ENCODE measurements around the gene KCNH1. TPM values are rescaled to one million over a fixed set of nuclear protein-coding genes. Genes with fewer than 3 reads are reported as not detected.

The KCNH1 gene
- total and polyA plus RNA-seq, 2 experiments from 2014 or later, result 0.28 TPM; not detected in 1

DNA sequence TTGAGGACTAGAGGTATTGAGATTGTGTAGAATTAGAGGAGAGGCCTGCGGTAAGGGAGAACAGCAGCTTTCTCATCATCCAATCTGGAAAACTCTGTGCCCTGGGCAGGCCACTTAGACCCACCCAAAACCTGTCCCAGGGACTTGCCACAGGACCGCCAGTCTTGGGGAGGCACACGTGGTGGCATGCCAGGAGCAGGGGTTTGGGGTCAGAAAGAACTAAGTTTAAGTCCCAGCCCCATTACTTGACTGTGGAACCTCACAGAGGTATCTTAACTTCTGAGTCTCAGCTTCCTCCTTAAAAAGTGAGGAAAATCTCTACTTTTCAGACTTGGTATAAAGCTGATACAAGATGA lies 448.7 kb downstream of the KCNH1 start (continued):
- TF ChIP-seq, protein P1, sequence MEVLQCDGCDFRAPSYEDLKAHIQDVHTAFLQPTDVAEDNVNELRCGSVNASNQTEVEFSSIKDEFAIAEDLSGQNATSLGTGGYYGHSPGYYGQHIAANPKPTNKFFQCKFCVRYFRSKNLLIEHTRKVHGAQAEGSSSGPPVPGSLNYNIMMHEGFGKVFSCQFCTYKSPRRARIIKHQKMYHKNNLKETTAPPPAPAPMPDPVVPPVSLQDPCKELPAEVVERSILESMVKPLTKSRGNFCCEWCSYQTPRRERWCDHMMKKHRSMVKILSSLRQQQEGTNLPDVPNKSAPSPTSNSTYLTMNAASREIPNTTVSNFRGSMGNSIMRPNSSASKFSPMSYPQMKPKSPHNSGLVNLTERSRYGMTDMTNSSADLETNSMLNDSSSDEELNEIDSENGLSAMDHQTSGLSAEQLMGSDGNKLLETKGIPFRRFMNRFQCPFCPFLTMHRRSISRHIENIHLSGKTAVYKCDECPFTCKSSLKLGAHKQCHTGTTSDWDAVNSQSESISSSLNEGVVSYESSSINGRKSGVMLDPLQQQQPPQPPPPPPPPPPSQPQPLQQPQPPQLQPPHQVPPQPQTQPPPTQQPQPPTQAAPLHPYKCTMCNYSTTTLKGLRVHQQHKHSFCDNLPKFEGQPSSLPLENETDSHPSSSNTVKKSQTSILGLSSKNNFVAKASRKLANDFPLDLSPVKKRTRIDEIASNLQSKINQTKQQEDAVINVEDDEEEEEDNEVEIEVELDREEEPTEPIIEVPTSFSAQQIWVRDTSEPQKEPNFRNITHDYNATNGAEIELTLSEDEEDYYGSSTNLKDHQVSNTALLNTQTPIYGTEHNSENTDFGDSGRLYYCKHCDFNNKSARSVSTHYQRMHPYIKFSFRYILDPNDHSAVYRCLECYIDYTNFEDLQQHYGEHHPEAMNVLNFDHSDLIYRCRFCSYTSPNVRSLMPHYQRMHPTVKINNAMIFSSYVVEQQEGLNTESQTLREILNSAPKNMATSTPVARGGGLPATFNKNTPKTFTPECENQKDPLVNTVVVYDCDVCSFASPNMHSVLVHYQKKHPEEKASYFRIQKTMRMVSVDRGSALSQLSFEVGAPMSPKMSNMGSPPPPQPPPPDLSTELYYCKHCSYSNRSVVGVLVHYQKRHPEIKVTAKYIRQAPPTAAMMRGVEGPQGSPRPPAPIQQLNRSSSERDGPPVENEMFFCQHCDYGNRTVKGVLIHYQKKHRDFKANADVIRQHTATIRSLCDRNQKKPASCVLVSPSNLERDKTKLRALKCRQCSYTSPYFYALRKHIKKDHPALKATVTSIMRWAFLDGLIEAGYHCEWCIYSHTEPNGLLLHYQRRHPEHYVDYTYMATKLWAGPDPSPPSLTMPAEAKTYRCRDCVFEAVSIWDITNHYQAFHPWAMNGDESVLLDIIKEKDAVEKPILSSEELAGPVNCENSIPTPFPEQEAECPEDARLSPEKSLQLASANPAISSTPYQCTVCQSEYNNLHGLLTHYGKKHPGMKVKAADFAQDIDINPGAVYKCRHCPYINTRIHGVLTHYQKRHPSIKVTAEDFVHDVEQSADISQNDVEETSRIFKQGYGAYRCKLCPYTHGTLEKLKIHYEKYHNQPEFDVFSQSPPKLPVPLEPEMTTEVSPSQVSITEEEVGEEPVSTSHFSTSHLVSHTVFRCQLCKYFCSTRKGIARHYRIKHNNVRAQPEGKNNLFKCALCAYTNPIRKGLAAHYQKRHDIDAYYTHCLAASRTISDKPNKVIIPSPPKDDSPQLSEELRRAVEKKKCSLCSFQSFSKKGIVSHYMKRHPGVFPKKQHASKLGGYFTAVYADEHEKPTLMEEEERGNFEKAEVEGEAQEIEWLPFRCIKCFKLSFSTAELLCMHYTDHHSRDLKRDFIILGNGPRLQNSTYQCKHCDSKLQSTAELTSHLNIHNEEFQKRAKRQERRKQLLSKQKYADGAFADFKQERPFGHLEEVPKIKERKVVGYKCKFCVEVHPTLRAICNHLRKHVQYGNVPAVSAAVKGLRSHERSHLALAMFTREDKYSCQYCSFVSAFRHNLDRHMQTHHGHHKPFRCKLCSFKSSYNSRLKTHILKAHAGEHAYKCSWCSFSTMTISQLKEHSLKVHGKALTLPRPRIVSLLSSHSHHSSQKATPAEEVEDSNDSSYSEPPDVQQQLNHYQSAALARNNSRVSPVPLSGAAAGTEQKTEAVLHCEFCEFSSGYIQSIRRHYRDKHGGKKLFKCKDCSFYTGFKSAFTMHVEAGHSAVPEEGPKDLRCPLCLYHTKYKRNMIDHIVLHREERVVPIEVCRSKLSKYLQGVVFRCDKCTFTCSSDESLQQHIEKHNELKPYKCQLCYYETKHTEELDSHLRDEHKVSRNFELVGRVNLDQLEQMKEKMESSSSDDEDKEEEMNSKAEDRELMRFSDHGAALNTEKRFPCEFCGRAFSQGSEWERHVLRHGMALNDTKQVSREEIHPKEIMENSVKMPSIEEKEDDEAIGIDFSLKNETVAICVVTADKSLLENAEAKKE (CRISPR knock-in tag; IDR thresholded peaks at IDR 0.05), result no peak
- no peak for TF ChIP-seq JUNB (IDR thresholded peaks at IDR 0.05; ENCODE audit: unreplicated experiment)
- TF ChIP-seq, protein P2, sequence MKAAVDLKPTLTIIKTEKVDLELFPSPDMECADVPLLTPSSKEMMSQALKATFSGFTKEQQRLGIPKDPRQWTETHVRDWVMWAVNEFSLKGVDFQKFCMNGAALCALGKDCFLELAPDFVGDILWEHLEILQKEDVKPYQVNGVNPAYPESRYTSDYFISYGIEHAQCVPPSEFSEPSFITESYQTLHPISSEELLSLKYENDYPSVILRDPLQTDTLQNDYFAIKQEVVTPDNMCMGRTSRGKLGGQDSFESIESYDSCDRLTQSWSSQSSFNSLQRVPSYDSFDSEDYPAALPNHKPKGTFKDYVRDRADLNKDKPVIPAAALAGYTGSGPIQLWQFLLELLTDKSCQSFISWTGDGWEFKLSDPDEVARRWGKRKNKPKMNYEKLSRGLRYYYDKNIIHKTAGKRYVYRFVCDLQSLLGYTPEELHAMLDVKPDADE (IDR thresholded peaks at IDR 0.05), result no peak

DNA sequence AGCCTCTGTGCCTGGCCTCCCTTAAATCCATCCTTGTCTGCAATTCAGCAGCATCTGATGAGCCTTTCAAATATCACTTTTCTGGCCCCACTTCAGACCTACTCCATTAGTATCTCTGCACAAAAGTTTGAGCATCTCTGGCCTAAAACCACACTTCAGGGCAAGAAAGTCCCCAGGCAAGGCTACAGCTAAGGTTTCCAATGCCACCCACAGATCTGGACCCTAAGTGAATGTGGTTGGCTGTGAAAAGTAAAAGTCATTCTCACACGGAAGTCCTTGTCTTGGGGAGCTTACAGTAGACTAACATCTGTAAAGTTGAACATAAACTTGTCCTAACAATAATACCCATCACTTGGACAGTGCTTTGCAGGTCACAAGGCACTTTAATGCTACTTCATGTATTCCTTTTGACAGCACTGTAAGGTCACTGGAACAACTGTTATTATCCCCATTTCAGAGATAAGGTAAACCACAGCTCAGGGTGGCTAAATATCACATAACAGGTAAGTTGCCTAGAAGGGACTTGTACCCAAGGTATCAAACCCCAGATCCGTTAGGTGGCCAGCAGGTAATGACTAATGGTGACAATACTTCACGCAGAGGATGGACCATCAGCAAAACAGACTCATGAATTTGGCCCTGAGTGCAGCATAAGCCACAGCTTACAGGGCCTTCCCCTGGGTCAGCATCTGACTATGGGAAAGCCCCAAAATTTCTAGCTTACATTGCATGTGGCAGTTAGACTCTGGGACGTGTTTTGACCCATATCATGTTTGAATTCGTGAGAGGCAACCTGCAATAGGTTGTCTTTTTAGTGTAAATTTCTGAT lies 449.3 kb downstream of the KCNH1 start:
- Mint-ChIP-seq H3K9me3 (no peaks in the 10 kb centered on the region; the same call in 2 of the 3 replicates), H3K4me1 (no peaks in the 10 kb centered on the region), H3K4me3 (no peak overlapping the region), H3K36me3 (ENCODE audit: low read depth) (no peaks in the 10 kb centered on the region), H3K27me3 (ENCODE audit: insufficient read depth, low read depth, poor library complexity) (peaks cover 4% of the 10 kb centered on the region), H3K27ac (no peak overlapping the region)
- no peaks in the 10 kb centered on the region for H3K79me2 ChIP-seq (replicated peaks; ENCODE audit: insufficient read depth)
- no peaks in the 10 kb centered on the region for H4K20me1 ChIP-seq (replicated peaks; ENCODE audit: insufficient read depth)
- H3K27me3 ChIP-seq (ENCODE audit: insufficient read depth), result no peaks in the 10 kb centered on the region
- no peak overlapping the region for H3K4me3 ChIP-seq
- H3K4me1 ChIP-seq (ENCODE audit: insufficient read depth), result no peaks in the 10 kb centered on the region
- no peak overlapping the region for H2AFZ ChIP-seq
- H3K4me2 ChIP-seq, result no peak overlapping the region
- H3K36me3 ChIP-seq (ENCODE audit: insufficient read depth), result no peaks in the 10 kb centered on the region
- no peak for ATAC-seq
- H3F3A ChIP-seq (replicated peaks; ENCODE audit: low read depth), result no peaks in the 10 kb centered on the region
- H3K27ac ChIP-seq (ENCODE audit: low read depth), result no peak overlapping the region
- no peaks in the 10 kb centered on the region; the same call in 1 of the 2 replicates for H3K9me2 ChIP-seq (ENCODE audit: insufficient read depth)
- no peak for DNase-seq (ENCODE audit: low spot score)
- TF ChIP-seq CREB1 (CRISPR knock-in tag; IDR thresholded peaks at IDR 0.05; ENCODE audit: low read depth) (no peak), EZH2phosphoT487 (IDR thresholded peaks at IDR 0.05; ENCODE audit: unreplicated experiment) (no peak), STAT1 (IDR thresholded peaks at IDR 0.05; ENCODE audit: unreplicated experiment) (no peak), POLR2AphosphoS5 (IDR thresholded peaks at IDR 0.05; ENCODE audit: low read depth) (no peak), EZH2 (IDR thresholded peaks at IDR 0.05; ENCODE audit: low read depth, unreplicated experiment) (no peak)
- TF ChIP-seq, protein P3, sequence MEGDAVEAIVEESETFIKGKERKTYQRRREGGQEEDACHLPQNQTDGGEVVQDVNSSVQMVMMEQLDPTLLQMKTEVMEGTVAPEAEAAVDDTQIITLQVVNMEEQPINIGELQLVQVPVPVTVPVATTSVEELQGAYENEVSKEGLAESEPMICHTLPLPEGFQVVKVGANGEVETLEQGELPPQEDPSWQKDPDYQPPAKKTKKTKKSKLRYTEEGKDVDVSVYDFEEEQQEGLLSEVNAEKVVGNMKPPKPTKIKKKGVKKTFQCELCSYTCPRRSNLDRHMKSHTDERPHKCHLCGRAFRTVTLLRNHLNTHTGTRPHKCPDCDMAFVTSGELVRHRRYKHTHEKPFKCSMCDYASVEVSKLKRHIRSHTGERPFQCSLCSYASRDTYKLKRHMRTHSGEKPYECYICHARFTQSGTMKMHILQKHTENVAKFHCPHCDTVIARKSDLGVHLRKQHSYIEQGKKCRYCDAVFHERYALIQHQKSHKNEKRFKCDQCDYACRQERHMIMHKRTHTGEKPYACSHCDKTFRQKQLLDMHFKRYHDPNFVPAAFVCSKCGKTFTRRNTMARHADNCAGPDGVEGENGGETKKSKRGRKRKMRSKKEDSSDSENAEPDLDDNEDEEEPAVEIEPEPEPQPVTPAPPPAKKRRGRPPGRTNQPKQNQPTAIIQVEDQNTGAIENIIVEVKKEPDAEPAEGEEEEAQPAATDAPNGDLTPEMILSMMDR (conservative IDR thresholded peaks at IDR 0.05; ENCODE audit: low read depth in 2 of 2), result no peak

Measured in GM23338 (cell line).